T-helper 2 cell treated with Interferon-gamma antibody and Interleukin-4, amounts not matched to agents 100 ng/mL and 5 ng/mL, for 36 hours (primary cell): Measurements from ENCODE around the gene ZNF177. TPM values are rescaled to one million over a fixed set of nuclear protein-coding genes. Genes with fewer than 3 reads are reported as not detected.

Experiments used
- intact Hi-C: fragments of 100-400 bp; cut with micrococcal nuclease; formaldehyde crosslinking; loops from one replicate; pipeline ENCODE4 v1.15.1; 2023
- total RNA-seq: library from RNA; stranded (reverse); gene quantifications from 2 replicates; pipeline ENCODE4 v1.2.3, GENCODE V29; 2022

Gene ZNF177
- total RNA-seq, 1 donor from 2014 or later = 0.64 TPM

GRCh38 chr19:9413240-9413954 lies 50.6 kb downstream of the ZNF177 start:
- intact Hi-C loops = no loop called here

GRCh38 chr19:9427941-9428340 lies 65.1 kb downstream of the ZNF177 start:
- intact Hi-C loops = no loop called here

- intact Hi-C loops = no loop called here
Observed at GRCh38 chr19:9430444-9430843, 67.6 kb downstream of the ZNF177 start.

GRCh38 chr19:9431475-9431874 lies 68.7 kb downstream of the ZNF177 start:
- intact Hi-C loops = no loop called here

Other genes with a start within 250 kb of the ZNF177 start
- not detected in 2 replicates for gene OR7G1, start 247.2 kb upstream of the ZNF177 start, total RNA-seq
- not detected in 2 replicates for gene OR7G3, start 236.1 kb upstream of the ZNF177 start, total RNA-seq
- 40.6 and 42.0 TPM in 2 replicates for gene ZNF317, start 222.6 kb upstream of the ZNF177 start, total RNA-seq
- 0.39 and 0.95 TPM in 2 replicates for gene OR7D2, start 184.0 kb upstream of the ZNF177 start, total RNA-seq
- not detected in 2 replicates for gene OR7D4, start 143.4 kb upstream of the ZNF177 start, total RNA-seq
- gene OR7E24, start 112.1 kb upstream of the ZNF177 start, total RNA-seq = not detected in 2 replicates
- gene ZNF699, start 53.2 kb upstream of the ZNF177 start, total RNA-seq = 6.7 and 7.1 TPM in 2 replicates
- gene ZNF559, start 38.8 kb upstream of the ZNF177 start, total RNA-seq = 11.3 and 12.2 TPM in 2 replicates
- gene ZNF266, start 72.6 kb downstream of the ZNF177 start, total RNA-seq = 30.4 and 31.0 TPM in 2 replicates
- not detected in 2 replicates for gene ZNF560, start 135.6 kb downstream of the ZNF177 start, total RNA-seq
- gene ZNF426, start 175.6 kb downstream of the ZNF177 start, total RNA-seq = 10.6 and 11.9 TPM in 2 replicates
- gene ZNF121, start 221.5 kb downstream of the ZNF177 start, total RNA-seq = 45.4 and 50.8 TPM in 2 replicates